Measurements from ENCODE around the gene SMTN.

SMTN gene

GRCh38 chr22:31130873-31131272, 49.8 kb downstream of the SMTN start:
- Histone ChIP-seq H2AFZ (ENCODE audit: low read length) (no peak overlapping the region), H3K9me3 (ENCODE audit: low read length) (no peaks in the 10 kb centered on the region), H3K9me2 (ENCODE audit: low read depth, low read length) (no peaks in the 10 kb centered on the region), H4K20me1 (ENCODE audit: insufficient read depth, low read length) (no peaks in the 10 kb centered on the region), H3K4me1 (ENCODE audit: insufficient read depth, low read length, severe bottlenecking) (peaks cover 22% of the 10 kb centered on the region), H3K4me3 (ENCODE audit: low read depth, low read length, poor library complexity, severe bottlenecking) (no peak overlapping the region), H3K9ac (ENCODE audit: low read length) (no peak overlapping the region), H3K27ac (ENCODE audit: low read depth, low read length, poor library complexity, severe bottlenecking) (no peak overlapping the region), H3K27me3 (ENCODE audit: insufficient read depth, low read length) (no peaks in the 10 kb centered on the region), H3F3A (ENCODE audit: insufficient read depth, low read length) (no peaks in the 10 kb centered on the region), H3K36me3 (ENCODE audit: insufficient read depth, low read length) (peaks cover 5% of the 10 kb centered on the region; the same call in 1 of the 2 replicates), H3K4me2 (ENCODE audit: low read length) (no peak overlapping the region), H3K79me2 (ENCODE audit: insufficient read depth, low read length) (no peaks in the 10 kb centered on the region)
- TF ChIP-seq EZH2 (IDR thresholded peaks at IDR 0.05; ENCODE audit: borderline replicate concordance, low read length) = no peak
- TF ChIP-seq, protein P1, sequence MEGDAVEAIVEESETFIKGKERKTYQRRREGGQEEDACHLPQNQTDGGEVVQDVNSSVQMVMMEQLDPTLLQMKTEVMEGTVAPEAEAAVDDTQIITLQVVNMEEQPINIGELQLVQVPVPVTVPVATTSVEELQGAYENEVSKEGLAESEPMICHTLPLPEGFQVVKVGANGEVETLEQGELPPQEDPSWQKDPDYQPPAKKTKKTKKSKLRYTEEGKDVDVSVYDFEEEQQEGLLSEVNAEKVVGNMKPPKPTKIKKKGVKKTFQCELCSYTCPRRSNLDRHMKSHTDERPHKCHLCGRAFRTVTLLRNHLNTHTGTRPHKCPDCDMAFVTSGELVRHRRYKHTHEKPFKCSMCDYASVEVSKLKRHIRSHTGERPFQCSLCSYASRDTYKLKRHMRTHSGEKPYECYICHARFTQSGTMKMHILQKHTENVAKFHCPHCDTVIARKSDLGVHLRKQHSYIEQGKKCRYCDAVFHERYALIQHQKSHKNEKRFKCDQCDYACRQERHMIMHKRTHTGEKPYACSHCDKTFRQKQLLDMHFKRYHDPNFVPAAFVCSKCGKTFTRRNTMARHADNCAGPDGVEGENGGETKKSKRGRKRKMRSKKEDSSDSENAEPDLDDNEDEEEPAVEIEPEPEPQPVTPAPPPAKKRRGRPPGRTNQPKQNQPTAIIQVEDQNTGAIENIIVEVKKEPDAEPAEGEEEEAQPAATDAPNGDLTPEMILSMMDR (IDR thresholded peaks at IDR 0.05; ENCODE audit: low read length) = no peak

GRCh38 chr22:31133911-31134310, 52.8 kb downstream of the SMTN start:
- H3F3A ChIP-seq (ENCODE audit: insufficient read depth, low read length) = no peaks in the 10 kb centered on the region
- TF ChIP-seq, protein P1 (IDR thresholded peaks at IDR 0.05; ENCODE audit: low read length) = no peak
- no peak for TF ChIP-seq EZH2 (IDR thresholded peaks at IDR 0.05; ENCODE audit: borderline replicate concordance, low read length)
- H3K36me3 ChIP-seq (ENCODE audit: insufficient read depth, low read length) = peaks cover 5% of the 10 kb centered on the region; the same call in 1 of the 2 replicates
- no peak overlapping the region for H3K4me2 ChIP-seq (ENCODE audit: low read length)
- no peak overlapping the region for H2AFZ ChIP-seq (ENCODE audit: low read length)
- no peaks in the 10 kb centered on the region for H3K4me1 ChIP-seq (ENCODE audit: insufficient read depth, low read length, severe bottlenecking)
- no peaks in the 10 kb centered on the region for H3K27me3 ChIP-seq (ENCODE audit: insufficient read depth, low read length)
- no peaks in the 10 kb centered on the region for H3K9me3 ChIP-seq (ENCODE audit: low read length)
- H3K27ac ChIP-seq (ENCODE audit: low read depth, low read length, poor library complexity, severe bottlenecking) = no peak overlapping the region
- no peaks in the 10 kb centered on the region for H3K9me2 ChIP-seq (ENCODE audit: low read depth, low read length)
- H4K20me1 ChIP-seq (ENCODE audit: insufficient read depth, low read length) = no peaks in the 10 kb centered on the region
- H3K9ac ChIP-seq (ENCODE audit: low read length) = no peak overlapping the region
- no peak overlapping the region for H3K4me3 ChIP-seq (ENCODE audit: low read depth, low read length, poor library complexity, severe bottlenecking)
- H3K79me2 ChIP-seq (ENCODE audit: insufficient read depth, low read length) = no peaks in the 10 kb centered on the region

DNA sequence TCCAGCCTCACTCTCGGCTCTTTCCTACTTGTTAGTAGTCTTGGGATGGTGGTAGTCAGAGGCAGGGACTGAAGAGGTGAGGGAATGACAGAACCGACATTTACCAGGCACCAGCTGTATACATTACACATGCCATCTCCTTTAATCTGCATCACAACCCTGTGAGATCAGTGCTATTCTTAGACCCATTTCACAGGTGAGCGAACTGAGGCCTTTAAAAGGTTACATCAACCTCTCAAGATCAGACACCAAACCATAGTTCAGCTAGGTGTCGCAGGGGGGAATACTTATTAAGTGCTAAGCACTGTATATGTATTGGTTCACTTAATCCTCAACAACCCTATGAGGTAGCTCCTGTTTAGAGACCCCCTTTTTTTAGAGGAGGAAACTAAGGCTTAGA, 53.6 kb downstream of the SMTN start:
- no peak for TF ChIP-seq EZH2 (IDR thresholded peaks at IDR 0.05; ENCODE audit: borderline replicate concordance, low read length)
- TF ChIP-seq, protein P1 (IDR thresholded peaks at IDR 0.05; ENCODE audit: low read length) = no peak
- no peaks in the 10 kb centered on the region for H3K9me2 ChIP-seq (ENCODE audit: low read depth, low read length)
- H2AFZ ChIP-seq (ENCODE audit: low read length) = no peak overlapping the region
- H3K9me3 ChIP-seq (ENCODE audit: low read length) = no peaks in the 10 kb centered on the region
- no peaks in the 10 kb centered on the region for H3F3A ChIP-seq (ENCODE audit: insufficient read depth, low read length)
- no peak overlapping the region for H3K4me2 ChIP-seq (ENCODE audit: low read length)
- H3K36me3 ChIP-seq (ENCODE audit: insufficient read depth, low read length) = peaks cover 5% of the 10 kb centered on the region; the same call in 1 of the 2 replicates
- H3K4me3 ChIP-seq (ENCODE audit: low read depth, low read length, poor library complexity, severe bottlenecking) = no peak overlapping the region
- no peak overlapping the region for H3K27ac ChIP-seq (ENCODE audit: low read depth, low read length, poor library complexity, severe bottlenecking)
- no peaks in the 10 kb centered on the region for H3K27me3 ChIP-seq (ENCODE audit: insufficient read depth, low read length)
- no peak overlapping the region for H3K9ac ChIP-seq (ENCODE audit: low read length)
- no peaks in the 10 kb centered on the region for H3K4me1 ChIP-seq (ENCODE audit: insufficient read depth, low read length, severe bottlenecking)
- no peaks in the 10 kb centered on the region for H4K20me1 ChIP-seq (ENCODE audit: insufficient read depth, low read length)
- H3K79me2 ChIP-seq (ENCODE audit: insufficient read depth, low read length) = no peaks in the 10 kb centered on the region
